HL-60/S4 treated with retinoic acid at 250 ng/mL for 4 days and 3 days (cell line): Measurements from ENCODE around the gene NIPAL4.

Experiments
- in situ Hi-C: fragments of 300-500 bp; cut with MboI; formaldehyde crosslinking; loops from 2 replicates; pipeline ENCODE4 v1.7.0; 2022; ENCODE audit warnings: low sequenced_read_pairs

NIPAL4 gene

GRCh38 chr5:157485340-157485739 lies 25.3 kb downstream of the NIPAL4 start:
- in situ Hi-C loops = no loop called here

GRCh38 chr5:157485811-157486210 lies 25.8 kb downstream of the NIPAL4 start:
- in situ Hi-C loops = no loop called here

GRCh38 chr5:157486221-157486681 lies 26.2 kb downstream of the NIPAL4 start:
- in situ Hi-C loops = no loop called here

- in situ Hi-C loops = no loop called here
These were observed 26.8 kb downstream of the NIPAL4 start for GRCh38 chr5:157486861-157487260.

- in situ Hi-C loops = no loop called here
These were observed 27.3 kb downstream of the NIPAL4 start for GRCh38 chr5:157487358-157487757.

- in situ Hi-C loops = no loop called here
These were observed 31.5 kb downstream of the NIPAL4 start for GRCh38 chr5:157491471-157491995.

GRCh38 chr5:157492886-157493285 lies 32.9 kb downstream of the NIPAL4 start:
- in situ Hi-C loops = no loop called here

GRCh38 chr5:157494178-157494832 lies 34.3 kb downstream of the NIPAL4 start:
- in situ Hi-C loops = no loop called here

GRCh38 chr5:157496864-157497263 lies 36.9 kb downstream of the NIPAL4 start:
- in situ Hi-C loops = no loop called here

- in situ Hi-C loops = no loop called here
These were observed 38.0 kb downstream of the NIPAL4 start for GRCh38 chr5:157497875-157498611.

GRCh38 chr5:157502143-157502647 lies 42.2 kb downstream of the NIPAL4 start:
- in situ Hi-C loops = no loop called here

- in situ Hi-C loops = no loop called here
These were observed 44.0 kb downstream of the NIPAL4 start for GRCh38 chr5:157504053-157504452.

GRCh38 chr5:157505496-157505895 lies 45.5 kb downstream of the NIPAL4 start:
- in situ Hi-C loops = no loop called here

GRCh38 chr5:157506066-157506590 lies 46.1 kb downstream of the NIPAL4 start:
- in situ Hi-C loops = no loop called here

GRCh38 chr5:157506981-157507780 lies 47.2 kb downstream of the NIPAL4 start:
- in situ Hi-C loops = no loop called here

- in situ Hi-C loops = no loop called here
These were observed 49.1 kb downstream of the NIPAL4 start for GRCh38 chr5:157509093-157509492.

GRCh38 chr5:157509587-157509986 lies 49.6 kb downstream of the NIPAL4 start:
- in situ Hi-C loops = no loop called here

GRCh38 chr5:157510682-157511081 lies 50.7 kb downstream of the NIPAL4 start:
- in situ Hi-C loops = no loop called here

GRCh38 chr5:157511651-157512644 lies 51.9 kb downstream of the NIPAL4 start:
- in situ Hi-C loops = no loop called here

GRCh38 chr5:157513182-157513581 lies 53.2 kb downstream of the NIPAL4 start:
- in situ Hi-C loops = no loop called here
